Endothelial cell of umbilical vein (primary cell): ENCODE results near the gene MACROD2. TPM values are rescaled to one million over a fixed set of nuclear protein-coding genes. Genes with fewer than 3 reads are reported as not detected.

Experiments used
- BruUV-seq: library from RNA; stranded (reverse); fragments of 400-500 nt; replicated peaks from 2 replicates; lab custom pipeline; 2021; lab: Mats Ljungman, UMichigan
- CTCF ChIA-PET: fragments of 300-600, 350-600 bp; sonication (Branson Sonifier 250); formaldehyde crosslinking; loops from one replicate; lab custom pipeline; 2021; ENCODE audit warnings: antibody characterized with exemption, inconsistent platforms; lab: Charles Lee
- POLR2A ChIA-PET: fragments of 300-600, 350-600 bp; sonication (Branson Sonifier 250); formaldehyde crosslinking; loops from one replicate; lab custom pipeline; 2021; ENCODE audit warnings: antibody characterized with exemption, inconsistent platforms; lab: Charles Lee
- DNase-seq: peaks from one replicate; pipeline ENCODE4 v3.0.0-alpha.2; 2011; ENCODE audit warnings: low read depth, low spot score
- FAIRE-seq: peaks from 2 replicates; lab custom pipeline; 2011; peaks lifted over from hg19 to GRCh38; lab: Jason Lieb, UNC
- H2AFZ ChIP-seq: 2 replicates; pipeline ENCODE4 v1.6.0; 2012; ENCODE audit warnings: low read depth, low read length, control low read depth, inconsistent platforms
- H3K27ac ChIP-seq: 2 replicates; pipeline ENCODE4 v1.5.1; 2011; ENCODE audit warnings: low read depth, mild to moderate bottlenecking, control low read depth, low read length, moderate library complexity; ENCODE audit not compliant: insufficient read depth
- H3K27me3 ChIP-seq, 2 experiments: 2 replicates each; pipeline versions ENCODE4 v1.6.0 to v1.6.1; 2011; ENCODE audit warnings: low read length in 2 of 2, mixed read lengths in 1 of 2; ENCODE audit not compliant: control insufficient read depth in 2 of 2, insufficient read depth in 2 of 2
- H3K36me3 ChIP-seq, 2 experiments: 2 replicates in 1 of 2; 3 replicates in 1 of 2; pipeline ENCODE4 v1.5.1; 2011; ENCODE audit warnings: low read length in 2 of 2, mild to moderate bottlenecking in 1 of 2, moderate library complexity in 1 of 2; ENCODE audit not compliant: control insufficient read depth in 2 of 2, insufficient read depth in 2 of 2; ENCODE audit errors: extremely low read depth in 1 of 2
- H3K4me1 ChIP-seq: 3 replicates; pipeline ENCODE4 v1.5.1; 2011; ENCODE audit warnings: mild to moderate bottlenecking, low read length; ENCODE audit not compliant: control insufficient read depth, insufficient read depth; ENCODE audit errors: extremely low read depth
- H3K4me2 ChIP-seq: 2 replicates; pipeline ENCODE4 v1.6.1; 2011; ENCODE audit warnings: low read length, control low read depth, mixed read lengths; ENCODE audit not compliant: insufficient read depth
- H3K4me3 ChIP-seq, 3 experiments: fragments of 200-600 bp in 1 of 3; sonication (generic), shearing (Covaris generic) in 1 of 3; replicated peaks in 1 of 3; 2 replicates each; pipeline ENCODE4 v1.5.1; 2011 to 2016; ENCODE audit warnings: control low read depth in 3 of 3, low read length in 3 of 3, mild to moderate bottlenecking in 2 of 3, inconsistent platforms in 1 of 3, low read depth in 1 of 3, moderate library complexity in 1 of 3; ENCODE audit not compliant: insufficient read depth in 1 of 3
- H3K79me2 ChIP-seq: 2 replicates; pipeline ENCODE4 v1.6.0; 2012; ENCODE audit warnings: low read length, inconsistent platforms; ENCODE audit not compliant: control insufficient read depth, insufficient read depth
- H3K9ac ChIP-seq: replicated peaks from 2 replicates; pipeline ENCODE3; 2011; ENCODE audit warnings: low read length, control low read depth; ENCODE audit not compliant: insufficient read depth; ENCODE audit errors: extremely low read depth
- H3K9me1 ChIP-seq: replicated peaks from 3 replicates; pipeline ENCODE4 v1.6.0; 2011; ENCODE audit warnings: mild to moderate bottlenecking, low read length; ENCODE audit not compliant: control insufficient read depth, insufficient read depth; ENCODE audit errors: extremely low read depth
- H3K9me3 ChIP-seq: replicated peaks from 2 replicates; pipeline ENCODE4 v1.5.1; 2012; ENCODE audit warnings: low read length, inconsistent platforms; ENCODE audit not compliant: control insufficient read depth, insufficient read depth
- H4K20me1 ChIP-seq: replicated peaks from 2 replicates; pipeline ENCODE3; 2011; ENCODE audit warnings: mild to moderate bottlenecking, low read length; ENCODE audit not compliant: control insufficient read depth, insufficient read depth; ENCODE audit errors: extremely low read depth
- EZH2 ChIP-seq: IDR thresholded peaks from 2 replicates; pipeline ENCODE4 v1.6.1; 2012; ENCODE audit warnings: borderline replicate concordance, low read depth, mild to moderate bottlenecking, moderate library complexity, low read length, inconsistent platforms; ENCODE audit not compliant: severe bottlenecking
- FOS ChIP-seq: IDR thresholded peaks from 2 replicates; pipeline ENCODE4 v1.6.1; 2011; ENCODE audit warnings: mild to moderate bottlenecking, low read length, moderate library complexity, borderline replicate concordance; ENCODE audit not compliant: insufficient read depth
- GATA2 ChIP-seq: IDR thresholded peaks from 2 replicates; pipeline ENCODE4 v1.7.0; 2011; ENCODE audit warnings: low read depth, mild to moderate bottlenecking, moderate library complexity, mixed read lengths, low read length; ENCODE audit not compliant: insufficient read length, insufficient read depth
- JUN ChIP-seq: IDR thresholded peaks from 2 replicates; pipeline ENCODE4 v1.6.1; 2011; ENCODE audit warnings: borderline replicate concordance, low read depth; ENCODE audit not compliant: insufficient read length, insufficient read depth
- MYC ChIP-seq: IDR thresholded peaks from one replicate; pipeline ENCODE4 v1.6.1; 2011; ENCODE audit warnings: mild to moderate bottlenecking, low read depth, low read length
- POLR2A ChIP-seq: IDR thresholded peaks from 2 replicates; pipeline ENCODE4 v1.6.1; 2012; ENCODE audit warnings: low read depth, mild to moderate bottlenecking, control low read depth, low read length
- POLR2AphosphoS5 ChIP-seq: IDR thresholded peaks from 2 replicates; pipeline ENCODE4 v1.6.1; 2012; ENCODE audit warnings: low read depth, mild to moderate bottlenecking, control low read depth, low read length, moderate library complexity; ENCODE audit not compliant: insufficient read depth
- dilution Hi-C: fragments of 300-500 bp; cut with MboI; formaldehyde crosslinking; loops from one replicate; pipeline ENCODE4 v1.15.0; 2019; ENCODE audit warnings: low sequenced_read_pairs; ENCODE audit not compliant: extremely low pct_ligation_motif_present
- intact Hi-C: fragments of 100-400 bp; cut with micrococcal nuclease; formaldehyde crosslinking; loops from one replicate; pipeline ENCODE4 v1.10.0; 2022
- polyA plus RNA-seq, 4 experiments: library from polyadenylated mRNA; depleted of rRNA in 3 of 4; stranded (reverse) in 3 of 4; unstranded in 1 of 4; fragments of >200 nt; gene quantifications; 2 replicates each; pipeline versions ENCODE4 v1.2.1 to v1.2.3, GENCODE V29; 2011 to 2012; ENCODE audit warnings: missing spikeins in 1 of 4
- total RNA-seq: library from RNA; stranded (reverse); gene quantifications from 2 replicates; pipeline ENCODE4 v1.2.3, GENCODE V29; 2021
- TF ChIP-seq, protein P1 (sequence below), 2 donors: IDR thresholded peaks; 1 replicate in 1 of 2; 2 replicates in 1 of 2; pipeline ENCODE4 v1.5.1; 2011; ENCODE audit warnings: low read length in 2 of 2, mild to moderate bottlenecking in 2 of 2, moderate library complexity in 2 of 2, control low read depth in 1 of 2, inconsistent platforms in 1 of 2, low read depth in 1 of 2; ENCODE audit not compliant: insufficient read depth in 1 of 2; ENCODE audit errors: extremely low read depth in 1 of 2
- TF ChIP-seq, protein P2 (sequence below): IDR thresholded peaks from 2 replicates; pipeline ENCODE4 v1.6.1; 2011; ENCODE audit not compliant: insufficient read depth, insufficient read length

MACROD2 gene
- total and polyA plus RNA-seq, 2 donors (not counting 3 experiments of a cell fraction or from before 2014, with no cell fraction given): 0.11 to 0.73 TPM

DNA sequence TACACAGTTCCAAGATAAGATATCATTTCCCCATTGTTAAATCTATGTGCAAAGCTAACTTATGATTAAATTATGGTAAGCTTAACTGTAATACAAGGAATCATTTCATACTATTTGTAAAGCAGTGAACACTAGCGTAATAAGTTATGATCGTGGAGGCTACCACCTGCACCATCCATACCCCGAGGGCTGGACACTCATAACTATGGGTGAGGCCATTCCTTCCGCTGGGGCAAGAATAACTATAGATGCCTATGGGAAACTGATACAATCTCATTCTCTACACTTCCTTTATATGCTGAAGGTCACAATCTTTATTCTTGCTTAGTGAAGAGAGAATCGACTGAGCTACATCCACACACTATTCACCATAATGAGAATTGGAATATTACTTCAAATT lies 1258.1 kb downstream of the MACROD2 start:
- H3K4me2 ChIP-seq: no peak overlapping the region
- DNase-seq (no peak), FAIRE-seq (no peak)
- no peaks in the 10 kb centered on the region for H3K9me1 ChIP-seq
- no peak overlapping the region for H3K4me3 ChIP-seq
- H3K9ac ChIP-seq: no peak overlapping the region
- TF ChIP-seq EZH2: no peak
- TF ChIP-seq MYC: no peak
- TF ChIP-seq JUN: no peak
- TF ChIP-seq, protein P1, sequence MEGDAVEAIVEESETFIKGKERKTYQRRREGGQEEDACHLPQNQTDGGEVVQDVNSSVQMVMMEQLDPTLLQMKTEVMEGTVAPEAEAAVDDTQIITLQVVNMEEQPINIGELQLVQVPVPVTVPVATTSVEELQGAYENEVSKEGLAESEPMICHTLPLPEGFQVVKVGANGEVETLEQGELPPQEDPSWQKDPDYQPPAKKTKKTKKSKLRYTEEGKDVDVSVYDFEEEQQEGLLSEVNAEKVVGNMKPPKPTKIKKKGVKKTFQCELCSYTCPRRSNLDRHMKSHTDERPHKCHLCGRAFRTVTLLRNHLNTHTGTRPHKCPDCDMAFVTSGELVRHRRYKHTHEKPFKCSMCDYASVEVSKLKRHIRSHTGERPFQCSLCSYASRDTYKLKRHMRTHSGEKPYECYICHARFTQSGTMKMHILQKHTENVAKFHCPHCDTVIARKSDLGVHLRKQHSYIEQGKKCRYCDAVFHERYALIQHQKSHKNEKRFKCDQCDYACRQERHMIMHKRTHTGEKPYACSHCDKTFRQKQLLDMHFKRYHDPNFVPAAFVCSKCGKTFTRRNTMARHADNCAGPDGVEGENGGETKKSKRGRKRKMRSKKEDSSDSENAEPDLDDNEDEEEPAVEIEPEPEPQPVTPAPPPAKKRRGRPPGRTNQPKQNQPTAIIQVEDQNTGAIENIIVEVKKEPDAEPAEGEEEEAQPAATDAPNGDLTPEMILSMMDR (IDR thresholded peaks at IDR 0.05; ENCODE audit: extremely low read depth in 1 of 2, insufficient read depth in 1 of 2, low read depth in 1 of 2, low read length in 2 of 2): no peak
- no peak for TF ChIP-seq POLR2A
- TF ChIP-seq FOS: no peak
- TF ChIP-seq POLR2AphosphoS5: no peak
- no peak for TF ChIP-seq GATA2
- TF ChIP-seq, protein P2, sequence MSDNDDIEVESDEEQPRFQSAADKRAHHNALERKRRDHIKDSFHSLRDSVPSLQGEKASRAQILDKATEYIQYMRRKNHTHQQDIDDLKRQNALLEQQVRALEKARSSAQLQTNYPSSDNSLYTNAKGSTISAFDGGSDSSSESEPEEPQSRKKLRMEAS: no peak
- H3K36me3 ChIP-seq: no peaks in the 10 kb centered on the region
- no TSS peak for BruUV-seq
- intact Hi-C loops (no loop called here), dilution Hi-C loops (no loop called here)
- H3K4me1 ChIP-seq: no peaks in the 10 kb centered on the region
- H3K79me2 ChIP-seq: no peaks in the 10 kb centered on the region
- no peaks in the 10 kb centered on the region for H3K27me3 ChIP-seq
- H3K27ac ChIP-seq: no peak overlapping the region
- H4K20me1 ChIP-seq: no peaks in the 10 kb centered on the region
- no peak overlapping the region for H2AFZ ChIP-seq
- CTCF ChIA-PET: no interaction called here
- POLR2A ChIA-PET: no interaction called here
- no peaks in the 10 kb centered on the region for H3K9me3 ChIP-seq
